Pancreas (tissue), 10 donors: ENCODE data around the gene ZNF264. TPM values are rescaled to one million over a fixed set of nuclear protein-coding genes. Genes with fewer than 3 reads are reported as not detected.

ENCODE experiments used
- ATAC-seq, 4 donors: fragments of 200-7000 bp; cut with Tn5 transposase; one replicate each; pipeline versions ENCODE4 v1.8.0 to v1.9.1; 2020; ENCODE audit warnings: mild to moderate bottlenecking in 4 of 4, moderate library complexity in 4 of 4
- DNase-seq, 6 donors: peaks; one replicate each; pipeline ENCODE4 v3.0.0-alpha.2; 2020
- FAIRE-seq: peaks from 2 replicates; lab custom pipeline; 2012; peaks lifted over from hg19 to GRCh38; lab: Jason Lieb, UNC
- H3K27ac ChIP-seq, 4 donors: fragments of 200-600 bp; sonication (generic); 1 replicate in 3 of 4; 2 replicates in 1 of 4; pipeline versions ENCODE4 v1.5.0 to v1.8.0; 2020
- H3K27me3 ChIP-seq, 4 donors: fragments of 200-600 bp; one replicate each; pipeline ENCODE4 v1.8.0; 2021
- H3K36me3 ChIP-seq, 3 donors: fragments of 200-600 bp; sonication (generic) in 1 of 3; one replicate each; pipeline versions ENCODE4 v1.5.0 to v1.8.0; 2020 to 2021
- H3K4me1 ChIP-seq, 3 donors: fragments of 200-600 bp; one replicate each; pipeline ENCODE4 v1.8.0; 2021
- H3K4me3 ChIP-seq, 4 donors: fragments of 200-600 bp; sonication (generic) in 2 of 4; one replicate each; pipeline versions ENCODE4 v1.5.0 to v1.8.0; 2020 to 2021
- H3K9me3 ChIP-seq, 4 donors: fragments of 200-600 bp; one replicate each; pipeline ENCODE4 v1.8.0; 2021
- CTCF ChIP-seq, 4 donors: fragments of 200-600 bp; sonication (generic) in 3 of 4; IDR thresholded peaks; one replicate each; pipeline versions ENCODE4 v1.5.0 to v1.8.0; 2021; ENCODE audit warnings: antibody characterized with exemption in 4 of 4
- WGBS, 2 donors: extraction: QIAGEN DNeasy Blood & Tissue Kit; methylation state at CpG; one replicate each; pipeline ENCODE4 v1.1.7; 2013; 5-methylcytosine and 5-hydroxymethylcytosine counted together
- intact Hi-C, 3 donors: fragments of 100-400 bp; cut with DNase I; formaldehyde crosslinking; loops; one replicate each; pipeline versions ENCODE4 v1.11.1 to v1.14.2; 2022
- polyA plus RNA-seq, 2 donors: library from polyadenylated mRNA; stranded (reverse); fragments of 200-250 nt; gene quantifications; one replicate each; pipeline ENCODE4 v1.2.3, GENCODE V29; 2013
- total RNA-seq, 6 donors: library from RNA; stranded (reverse); fragmentation: NEBNext Ultra II Directional in 4 of 6; extraction: Animal tissue kit (Norgen Biotek cat#: 25700) in 4 of 6; gene quantifications; one replicate each; pipeline versions ENCODE4 v1.2.1 to v1.2.4, GENCODE V29; 2021 to 2023
- donor health status: healthy with polysubstance abuse.
- donor health status: DM: no; HTN: no; CAD: no; lungs with moderate emphysema.
- donor health status: DM: no; HTN: no; CAD: no.
- donor health status: control.
- donor health status: control.
- donor health status: Bipolar disorder and iron deficiency.
- donor health status: DM: yes; HTN: yes; CAD: no.
- donor health status: DM: no; HTN: no; CAD: no.
- donor health status: DM: no; HTN: no; CAD: no.
- donor health status: DM: yes; HTN: yes; CAD: no.

Gene ZNF264
- total and polyA plus RNA-seq, 8 donors, result 4.7 to 28.0 (median 16.2) TPM

GRCh38 chr19:57267291-57267690, 76.0 kb downstream of the ZNF264 start:
- ATAC-seq (no peak), DNase-seq (no peak), FAIRE-seq (no peak)
- Histone ChIP-seq H3K27ac (no peak overlapping the region), H3K27me3 (no peaks in the 10 kb centered on the region), H3K9me3 (no peaks in the 10 kb centered on the region), H3K36me3 (no peaks in the 10 kb centered on the region), H3K4me3 (no peak overlapping the region), H3K4me1 (no peaks in the 10 kb centered on the region)
- TF ChIP-seq CTCF (IDR thresholded peaks at IDR 0.05), result no peak
- intact Hi-C loops, result no loop called here
- 87 to 89% methylated on average over 3 of the region's 3 CpGs for WGBS, 2 donors

- ATAC-seq (no peak), FAIRE-seq (no peak)
- TF ChIP-seq CTCF (IDR thresholded peaks at IDR 0.05), result no peak
These were observed 78.4 kb downstream of the ZNF264 start for GRCh38 chr19:57269515-57270250.

GRCh38 chr19:57271280-57271679, 80.0 kb downstream of the ZNF264 start:
- Histone ChIP-seq H3K4me1 (no peaks in the 10 kb centered on the region), H3K9me3 (no peaks in the 10 kb centered on the region), H3K4me3 (no peak overlapping the region), H3K27me3 (no peaks in the 10 kb centered on the region), H3K27ac (no peak overlapping the region), H3K36me3 (no peaks in the 10 kb centered on the region)
- FAIRE-seq (no peak), ATAC-seq (no peak), DNase-seq (no peak)
- no peak for TF ChIP-seq CTCF (IDR thresholded peaks at IDR 0.05)
- intact Hi-C loops, result no loop called here
- WGBS, 2 donors, result 97 to 98% methylated on average over 8 of the region's 8 CpGs

More at GRCh38 chr19:57269515-57270250, 78.4 kb downstream of the ZNF264 start:
- Histone ChIP-seq H3K4me1 (no peaks in the 10 kb centered on the region), H3K36me3 (no peaks in the 10 kb centered on the region), H3K27ac (no peak overlapping the region), H3K27me3 (no peaks in the 10 kb centered on the region), H3K9me3 (no peaks in the 10 kb centered on the region), H3K4me3 (no peak overlapping the region)
- intact Hi-C loops, result no loop called here
- no peak for DNase-seq
- WGBS, 2 donors, result 80 to 85% methylated on average over 4 of the region's 4 CpGs

Other genes with a start within 250 kb of the ZNF264 start
- gene USP29, start 71.5 kb upstream of the ZNF264 start, total RNA-seq, result not detected
- not detected for gene USP29, start 71.5 kb upstream of the ZNF264 start, polyA plus RNA-seq
- gene ZIM3, start 46.3 kb upstream of the ZNF264 start, total RNA-seq, result not detected
- gene ZIM3, start 46.3 kb upstream of the ZNF264 start, polyA plus RNA-seq, result not detected
- gene DUXA, start 24.0 kb upstream of the ZNF264 start, total RNA-seq, result not detected
- gene DUXA, start 24.0 kb upstream of the ZNF264 start, polyA plus RNA-seq, result not detected
- under 1 TPM; 0.28 to 0.87 (median 0.64) TPM for gene AURKC, start 39.5 kb downstream of the ZNF264 start, total RNA-seq
- gene AURKC, start 39.5 kb downstream of the ZNF264 start, polyA plus RNA-seq, result 1 to 10 TPM; 1.1 to 2.3 TPM
- gene ZNF805, start 49.1 kb downstream of the ZNF264 start, total RNA-seq, result 1 to 10 TPM; 4.1 to 8.9 (median 5.2) TPM
- gene ZNF805, start 49.1 kb downstream of the ZNF264 start, polyA plus RNA-seq, result under 1 TPM; 0.75 to 0.95 TPM
- gene ZNF460, start 89.0 kb downstream of the ZNF264 start, total RNA-seq, result 10 to 100 TPM; 15.9 to 30.9 (median 24.6) TPM
- gene ZNF460, start 89.0 kb downstream of the ZNF264 start, polyA plus RNA-seq, result 1 to 10 TPM in 1 of 2 donors, under 1 TPM in 1; 0.45 to 3.8 TPM
- gene ZNF543, start 129.0 kb downstream of the ZNF264 start, total RNA-seq, result 1 to 10 TPM; 1.3 to 4.1 (median 1.5) TPM
- 1 to 10 TPM in 1 of 2 donors, under 1 TPM in 1; 0.76 to 1.4 TPM for gene ZNF543, start 129.0 kb downstream of the ZNF264 start, polyA plus RNA-seq
- 1 to 10 TPM; 1.9 to 4.6 (median 2.5) TPM for gene ZNF304, start 159.8 kb downstream of the ZNF264 start, total RNA-seq
- 1 to 10 TPM; 1.1 to 3.3 TPM for gene ZNF304, start 159.8 kb downstream of the ZNF264 start, polyA plus RNA-seq
- gene TRAPPC2B, start 172.1 kb downstream of the ZNF264 start, total RNA-seq, result 1 to 10 TPM; 2.1 to 3.2 (median 2.5) TPM
- gene TRAPPC2B, start 172.1 kb downstream of the ZNF264 start, polyA plus RNA-seq, result 10 to 100 TPM in 1 of 2 donors, 1 to 10 TPM in 1; 9.3 to 14.7 TPM
- gene ZNF547, start 172.1 kb downstream of the ZNF264 start, total RNA-seq, result 1 to 10 TPM in 5 of 6 donors, under 1 TPM in 1; 0.60 to 1.4 (median 1.1) TPM
- gene ZNF547, start 172.1 kb downstream of the ZNF264 start, polyA plus RNA-seq, result 1 to 10 TPM; 1.3 to 4.1 TPM
- 1 to 10 TPM; 3.5 to 8.7 (median 5.1) TPM for gene ZNF548, start 198.4 kb downstream of the ZNF264 start, total RNA-seq
- gene ZNF548, start 198.4 kb downstream of the ZNF264 start, polyA plus RNA-seq, result 1 to 10 TPM; 3.7 to 5.2 TPM
- 1 to 10 TPM; 3.7 to 6.8 (median 4.7) TPM for gene ZNF17, start 219.7 kb downstream of the ZNF264 start, total RNA-seq
- gene ZNF17, start 219.7 kb downstream of the ZNF264 start, polyA plus RNA-seq, result 1 to 10 TPM; 2.3 to 2.7 TPM
- 1 to 10 TPM; 4.2 to 7.2 (median 5.2) TPM for gene ZNF749, start 243.8 kb downstream of the ZNF264 start, total RNA-seq
- 1 to 10 TPM; 2.1 to 4.5 TPM for gene ZNF749, start 243.8 kb downstream of the ZNF264 start, polyA plus RNA-seq